Neural cell (in vitro differentiated cells): ENCODE data around the gene MAD1L1. TPM values are rescaled to one million over a fixed set of nuclear protein-coding genes. Genes with fewer than 3 reads are reported as not detected.
"Not testable (repeated sequence)": the region's sequence is repeated elsewhere in the genome, so short reads cannot be mapped to it uniquely, and the experiment has no call there.

Experiments
- H2AFZ ChIP-seq: fragments of 200-600, 300-800 bp; sonication (generic), shearing (Covaris generic); 2 replicates; pipeline ENCODE4 v1.6.0; 2014; ENCODE audit warnings: low read depth, mild to moderate bottlenecking, antibody characterized with exemption, low read length, moderate library complexity
- H3F3A ChIP-seq: fragments of 200-600 bp; shearing (Covaris generic); 2 replicates; pipeline ENCODE4 v1.6.1; 2016; ENCODE audit warnings: mild to moderate bottlenecking, moderate library complexity, mixed read lengths, antibody characterized with exemption, low read length; ENCODE audit not compliant: insufficient read depth, poor library complexity, severe bottlenecking
- H3K27ac ChIP-seq: fragments of 200-600, 300-800 bp; sonication (generic), shearing (Covaris generic); 2 replicates; pipeline ENCODE4 v1.5.1; 2014; ENCODE audit warnings: mild to moderate bottlenecking, low read length, moderate library complexity
- H3K27me3 ChIP-seq: fragments of 300-800, 200-600 bp; sonication (generic), shearing (Covaris generic); 2 replicates; pipeline ENCODE4 v1.6.0; 2014; ENCODE audit warnings: mild to moderate bottlenecking, low read depth, low read length, moderate library complexity; ENCODE audit not compliant: insufficient read depth
- H3K36me3 ChIP-seq: fragments of 300-800, 200-600 bp; sonication (generic), shearing (Covaris generic); 2 replicates; pipeline ENCODE4 v1.5.1; 2014; ENCODE audit warnings: mild to moderate bottlenecking, antibody characterized with exemption, low read length, moderate library complexity; ENCODE audit not compliant: insufficient read depth
- H3K4me2 ChIP-seq: fragments of 300-800, 200-600 bp; sonication (generic), shearing (Covaris generic); 2 replicates; pipeline ENCODE4 v1.6.0; 2014; ENCODE audit warnings: mild to moderate bottlenecking, low read length
- H3K4me3 ChIP-seq: fragments of 300-800, 200-600 bp; sonication (generic), shearing (Covaris generic); 2 replicates; pipeline ENCODE4 v1.5.1; 2014; ENCODE audit warnings: mild to moderate bottlenecking, low read length, moderate library complexity
- H3K79me2 ChIP-seq: fragments of 200-600 bp; shearing (Covaris generic); replicated peaks from 2 replicates; pipeline ENCODE4 v1.6.0; 2014; ENCODE audit warnings: mild to moderate bottlenecking, low read length, moderate library complexity; ENCODE audit not compliant: insufficient read depth
- H3K9ac ChIP-seq: fragments of 300-800, 200-600 bp; sonication (generic), shearing (Covaris generic); 2 replicates; pipeline ENCODE4 v1.6.1; 2016; ENCODE audit warnings: mild to moderate bottlenecking, low read length, mixed read lengths
- H3K9me2 ChIP-seq: fragments of 200-600 bp; shearing (Covaris generic); 2 replicates; pipeline ENCODE4 v1.6.1; 2016; ENCODE audit warnings: mild to moderate bottlenecking, low read length, mixed read lengths; ENCODE audit not compliant: insufficient read depth
- H3K9me3 ChIP-seq: fragments of 200-600, 300-800 bp; sonication (generic), shearing (Covaris generic); 2 replicates; pipeline ENCODE4 v1.6.1; 2016; ENCODE audit warnings: mild to moderate bottlenecking, mixed run types, low read length, moderate library complexity, mixed read lengths
- H4K20me1 ChIP-seq: fragments of 200-600 bp; shearing (Covaris generic); 2 replicates; pipeline ENCODE4 v1.6.1; 2016; ENCODE audit warnings: mild to moderate bottlenecking, mixed run types; ENCODE audit not compliant: insufficient read depth
- EP300 ChIP-seq: fragments of 450-650 bp; conservative IDR thresholded peaks from 2 replicates; pipeline ENCODE4 v1.6.1; 2014; ENCODE audit warnings: antibody characterized with exemption, mild to moderate bottlenecking, moderate library complexity; ENCODE audit not compliant: poor library complexity, severe bottlenecking
- EZH2 ChIP-seq: fragments of 200-600, 300-800 bp; shearing (Covaris generic), sonication (generic); IDR thresholded peaks from 2 replicates; pipeline ENCODE4 v1.6.1; 2014; ENCODE audit warnings: antibody characterized with exemption, low read length, borderline replicate concordance, mild to moderate bottlenecking; ENCODE audit not compliant: insufficient read depth, poor library complexity, severe bottlenecking
- MXI1 ChIP-seq: fragments of 450-650 bp; conservative IDR thresholded peaks from 2 replicates; pipeline ENCODE4 v1.6.1; 2014; ENCODE audit warnings: antibody characterized with exemption, mild to moderate bottlenecking; ENCODE audit not compliant: poor library complexity, severe bottlenecking
- POLR2AphosphoS5 ChIP-seq: IDR thresholded peaks from 2 replicates; pipeline ENCODE4 v1.6.1; 2012
- RAD21 ChIP-seq: fragments of 450-650 bp; conservative IDR thresholded peaks from 2 replicates; pipeline ENCODE4 v1.6.1; 2014; ENCODE audit warnings: antibody characterized with exemption, mild to moderate bottlenecking, moderate library complexity
- SMC3 ChIP-seq: fragments of 450-650 bp; conservative IDR thresholded peaks from 2 replicates; pipeline ENCODE4 v1.6.1; 2014; ENCODE audit warnings: antibody characterized with exemption, mild to moderate bottlenecking, moderate library complexity; ENCODE audit not compliant: poor library complexity
- TAF1 ChIP-seq: IDR thresholded peaks from 2 replicates; pipeline ENCODE4 v1.6.1; 2012; ENCODE audit warnings: low read depth
- polyA plus RNA-seq: library from polyadenylated mRNA; depleted of rRNA; stranded (reverse); fragments of >200 nt; gene quantifications from 2 replicates; pipeline ENCODE4 v1.2.3, GENCODE V29; 2014
- TF ChIP-seq, protein P1 (sequence below): fragments of 450-650 bp; IDR thresholded peaks from 2 replicates; pipeline ENCODE4 v1.5.1; 2014; ENCODE audit warnings: antibody characterized with exemption, mild to moderate bottlenecking, moderate library complexity; ENCODE audit not compliant: poor library complexity, severe bottlenecking
- TF ChIP-seq, protein P2 (sequence below): IDR thresholded peaks from 2 replicates; pipeline ENCODE4 v1.6.1; 2012; ENCODE audit warnings: borderline replicate concordance

MAD1L1 gene
- polyA plus RNA-seq, 1 donor from 2014 or later: 31.4 TPM

DNA sequence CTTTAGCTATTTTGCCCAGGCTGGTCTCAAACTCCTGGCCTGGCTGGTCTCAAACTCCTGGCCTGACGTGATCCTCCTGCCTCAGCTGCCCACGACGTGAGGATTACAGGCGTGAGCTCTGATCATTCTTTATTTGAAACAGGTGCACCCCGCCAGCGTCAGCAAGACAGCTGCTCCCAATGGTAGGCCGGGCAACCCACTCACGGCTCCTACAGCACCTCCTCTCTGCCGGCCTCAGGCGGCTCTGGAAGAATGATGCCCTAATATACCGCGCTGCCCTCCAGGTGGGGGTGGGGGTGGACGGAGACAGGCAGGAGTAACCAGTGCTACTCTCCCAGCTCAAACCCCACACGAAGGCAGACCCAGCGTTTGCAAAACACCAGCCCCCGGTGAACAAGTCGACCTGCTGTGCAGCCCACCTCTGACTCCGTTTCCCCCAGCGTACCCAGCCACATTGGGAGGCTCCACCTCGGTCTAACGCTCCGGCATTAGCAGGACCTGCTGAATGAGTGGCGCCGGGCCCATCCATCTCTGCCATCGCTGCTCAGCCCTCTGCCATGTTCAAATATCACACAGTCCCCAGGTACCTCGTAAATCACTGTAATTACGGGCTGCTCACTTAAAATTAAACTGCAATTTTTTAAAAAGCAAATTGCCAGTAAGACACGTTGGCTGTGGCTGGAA is 414.0 kb downstream of the MAD1L1 start:
- Histone ChIP-seq H3K27ac (no peak overlapping the region), H3K4me2 (no peak overlapping the region), H3K9me3 (no peaks in the 10 kb centered on the region), H4K20me1 (no peaks in the 10 kb centered on the region), H3F3A (no peaks in the 10 kb centered on the region), H3K9ac (no peak overlapping the region), H3K36me3 (no peaks in the 10 kb centered on the region), H3K27me3 (no peaks in the 10 kb centered on the region), H3K79me2 (no peaks in the 10 kb centered on the region), H3K4me3 (no peak overlapping the region), H2AFZ (no peak overlapping the region), H3K9me2 (no peaks in the 10 kb centered on the region)
- TF ChIP-seq RAD21 (no peak), EP300 (no peak), MXI1 (no peak), POLR2AphosphoS5 (no peak), SMC3 (no peak), TAF1 (no peak), EZH2 (no peak)
- TF ChIP-seq, protein P1, sequence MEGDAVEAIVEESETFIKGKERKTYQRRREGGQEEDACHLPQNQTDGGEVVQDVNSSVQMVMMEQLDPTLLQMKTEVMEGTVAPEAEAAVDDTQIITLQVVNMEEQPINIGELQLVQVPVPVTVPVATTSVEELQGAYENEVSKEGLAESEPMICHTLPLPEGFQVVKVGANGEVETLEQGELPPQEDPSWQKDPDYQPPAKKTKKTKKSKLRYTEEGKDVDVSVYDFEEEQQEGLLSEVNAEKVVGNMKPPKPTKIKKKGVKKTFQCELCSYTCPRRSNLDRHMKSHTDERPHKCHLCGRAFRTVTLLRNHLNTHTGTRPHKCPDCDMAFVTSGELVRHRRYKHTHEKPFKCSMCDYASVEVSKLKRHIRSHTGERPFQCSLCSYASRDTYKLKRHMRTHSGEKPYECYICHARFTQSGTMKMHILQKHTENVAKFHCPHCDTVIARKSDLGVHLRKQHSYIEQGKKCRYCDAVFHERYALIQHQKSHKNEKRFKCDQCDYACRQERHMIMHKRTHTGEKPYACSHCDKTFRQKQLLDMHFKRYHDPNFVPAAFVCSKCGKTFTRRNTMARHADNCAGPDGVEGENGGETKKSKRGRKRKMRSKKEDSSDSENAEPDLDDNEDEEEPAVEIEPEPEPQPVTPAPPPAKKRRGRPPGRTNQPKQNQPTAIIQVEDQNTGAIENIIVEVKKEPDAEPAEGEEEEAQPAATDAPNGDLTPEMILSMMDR: no peak
- TF ChIP-seq, protein P2, sequence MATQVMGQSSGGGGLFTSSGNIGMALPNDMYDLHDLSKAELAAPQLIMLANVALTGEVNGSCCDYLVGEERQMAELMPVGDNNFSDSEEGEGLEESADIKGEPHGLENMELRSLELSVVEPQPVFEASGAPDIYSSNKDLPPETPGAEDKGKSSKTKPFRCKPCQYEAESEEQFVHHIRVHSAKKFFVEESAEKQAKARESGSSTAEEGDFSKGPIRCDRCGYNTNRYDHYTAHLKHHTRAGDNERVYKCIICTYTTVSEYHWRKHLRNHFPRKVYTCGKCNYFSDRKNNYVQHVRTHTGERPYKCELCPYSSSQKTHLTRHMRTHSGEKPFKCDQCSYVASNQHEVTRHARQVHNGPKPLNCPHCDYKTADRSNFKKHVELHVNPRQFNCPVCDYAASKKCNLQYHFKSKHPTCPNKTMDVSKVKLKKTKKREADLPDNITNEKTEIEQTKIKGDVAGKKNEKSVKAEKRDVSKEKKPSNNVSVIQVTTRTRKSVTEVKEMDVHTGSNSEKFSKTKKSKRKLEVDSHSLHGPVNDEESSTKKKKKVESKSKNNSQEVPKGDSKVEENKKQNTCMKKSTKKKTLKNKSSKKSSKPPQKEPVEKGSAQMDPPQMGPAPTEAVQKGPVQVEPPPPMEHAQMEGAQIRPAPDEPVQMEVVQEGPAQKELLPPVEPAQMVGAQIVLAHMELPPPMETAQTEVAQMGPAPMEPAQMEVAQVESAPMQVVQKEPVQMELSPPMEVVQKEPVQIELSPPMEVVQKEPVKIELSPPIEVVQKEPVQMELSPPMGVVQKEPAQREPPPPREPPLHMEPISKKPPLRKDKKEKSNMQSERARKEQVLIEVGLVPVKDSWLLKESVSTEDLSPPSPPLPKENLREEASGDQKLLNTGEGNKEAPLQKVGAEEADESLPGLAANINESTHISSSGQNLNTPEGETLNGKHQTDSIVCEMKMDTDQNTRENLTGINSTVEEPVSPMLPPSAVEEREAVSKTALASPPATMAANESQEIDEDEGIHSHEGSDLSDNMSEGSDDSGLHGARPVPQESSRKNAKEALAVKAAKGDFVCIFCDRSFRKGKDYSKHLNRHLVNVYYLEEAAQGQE: no peak

DNA sequence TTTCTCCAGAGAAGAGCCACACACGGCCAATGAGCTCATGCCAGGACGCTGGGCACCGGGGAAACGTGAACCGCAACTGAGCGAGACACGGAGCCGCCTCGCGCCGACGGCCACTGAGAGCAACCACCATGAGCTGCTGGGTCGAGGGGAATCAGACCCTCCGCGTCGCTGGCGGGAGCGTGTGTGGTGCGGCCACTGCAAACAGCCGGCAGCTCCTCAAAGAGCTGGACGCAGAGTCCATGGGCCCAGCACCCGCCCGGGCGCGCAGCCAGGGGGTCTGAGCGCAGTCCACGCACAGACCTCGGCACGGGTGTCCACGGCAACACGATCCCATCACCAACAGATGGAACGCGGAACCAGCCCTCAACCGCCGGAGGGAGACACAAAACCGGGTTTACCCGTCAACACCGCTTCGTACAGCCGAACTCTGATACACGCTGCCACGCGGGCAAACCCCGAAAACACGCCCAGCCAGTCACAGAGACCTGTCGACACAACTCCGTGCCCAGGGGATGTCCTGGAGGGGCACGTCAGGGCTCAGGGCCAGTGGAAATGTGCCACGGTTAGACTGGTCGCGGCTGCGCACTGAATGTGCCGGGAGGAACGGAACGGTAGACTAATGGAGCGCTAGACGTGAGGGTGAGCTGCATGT is 415.6 kb downstream of the MAD1L1 start:
- H3K9ac ChIP-seq: no peak overlapping the region
- no peaks in the 10 kb centered on the region for H3F3A ChIP-seq
- no peaks in the 10 kb centered on the region for H4K20me1 ChIP-seq
- no peak overlapping the region for H3K4me2 ChIP-seq
- no peaks in the 10 kb centered on the region for H3K79me2 ChIP-seq
- TF ChIP-seq POLR2AphosphoS5: no peak
- TF ChIP-seq RAD21: no peak
- H3K4me3 ChIP-seq: no peak overlapping the region
- H3K27me3 ChIP-seq: no peaks in the 10 kb centered on the region
- no peak overlapping the region for H2AFZ ChIP-seq
- H3K36me3 ChIP-seq: no peaks in the 10 kb centered on the region
- no peaks in the 10 kb centered on the region for H3K9me3 ChIP-seq
- no peak overlapping the region for H3K27ac ChIP-seq
- H3K9me2 ChIP-seq: no peaks in the 10 kb centered on the region

DNA sequence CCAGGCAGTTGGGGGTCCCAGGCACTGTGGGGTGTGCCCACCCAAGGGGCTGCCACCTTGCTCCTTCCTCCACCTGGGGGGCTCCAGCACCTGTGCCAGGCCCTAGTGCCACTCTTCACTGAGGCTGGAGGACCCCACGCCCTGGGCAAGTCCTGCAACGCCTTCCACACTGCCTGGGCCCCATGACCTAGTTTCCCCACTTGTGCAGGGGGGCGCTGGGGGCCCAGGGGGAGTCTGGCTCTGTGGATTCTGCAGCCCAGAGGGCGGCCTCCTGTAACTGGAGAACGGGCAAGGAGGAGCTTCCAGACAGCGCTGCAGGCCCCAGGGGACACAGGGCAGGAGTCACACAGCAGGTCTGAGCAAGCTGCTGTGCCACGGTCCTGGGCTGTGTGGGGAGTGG is 416.3 kb downstream of the MAD1L1 start:
- H4K20me1 ChIP-seq, H3K27ac ChIP-seq, H3K9ac ChIP-seq, H3K9me2 ChIP-seq, H3F3A ChIP-seq, H3K9me3 ChIP-seq, H3K36me3 ChIP-seq, H3K27me3 ChIP-seq, H3K4me2 ChIP-seq, H3K4me3 ChIP-seq, H2AFZ ChIP-seq, H3K79me2 ChIP-seq: not testable (repeated sequence)

DNA sequence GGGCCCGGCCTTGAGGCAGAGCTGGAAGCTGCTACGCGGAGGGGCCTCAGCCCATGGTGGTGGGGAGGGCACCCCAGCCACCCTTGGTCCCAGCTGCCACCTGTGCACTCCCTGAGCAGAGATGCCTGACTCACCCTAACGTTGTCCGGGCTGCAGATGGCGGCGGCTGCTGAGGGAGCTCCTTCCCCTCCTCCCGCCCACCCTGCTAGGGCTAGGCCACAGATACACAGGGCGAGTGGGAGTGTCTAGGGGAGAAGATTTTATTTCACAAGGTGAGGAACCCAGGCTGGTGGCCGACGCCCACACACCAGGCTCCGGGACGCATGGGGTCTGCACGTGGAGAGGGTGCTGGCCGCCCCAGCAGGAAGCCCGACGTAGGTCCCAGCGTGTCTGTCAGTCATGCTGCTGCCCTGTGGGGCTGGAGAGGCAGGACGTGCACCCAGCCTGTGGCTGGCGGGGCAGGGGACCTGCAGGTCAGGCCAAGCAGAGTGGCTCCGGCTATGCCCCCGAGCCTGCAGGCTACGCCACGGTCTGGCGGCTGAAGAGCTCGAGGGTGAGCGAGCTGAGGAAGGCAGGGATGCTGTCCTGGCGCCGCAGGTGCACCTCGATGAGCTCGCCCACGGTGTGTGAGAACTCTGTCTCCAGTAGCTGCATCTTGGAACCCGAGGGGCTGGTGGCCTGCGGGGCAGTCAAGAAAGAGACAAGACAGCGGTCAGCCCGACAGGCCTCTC is 417.0 kb downstream of the MAD1L1 start:
- H3K9me2 ChIP-seq, H3K9ac ChIP-seq, H3K27ac ChIP-seq, H3K9me3 ChIP-seq, H3K36me3 ChIP-seq, H3K4me3 ChIP-seq, H3K4me2 ChIP-seq, H3F3A ChIP-seq, H2AFZ ChIP-seq, H4K20me1 ChIP-seq, H3K27me3 ChIP-seq, H3K79me2 ChIP-seq: not testable (repeated sequence)
